Karpas-422 (cell line): Measurements from ENCODE around the gene ZNF827. TPM values are rescaled to one million over a fixed set of nuclear protein-coding genes. Genes with fewer than 3 reads are reported as not detected.

Source experiments
- DNase-seq: peaks from one replicate; pipeline ENCODE4 v3.0.0-alpha.2; 2015
- H2AFZ ChIP-seq: fragments of 200-600 bp; sonication (generic); 2 replicates; pipeline ENCODE4 v1.6.1; 2014; ENCODE audit warnings: antibody characterized with exemption, low read length, mixed read lengths
- H3K27ac ChIP-seq: fragments of 200-600 bp; sonication (generic); 2 replicates; pipeline ENCODE4 v1.5.1; 2014; ENCODE audit warnings: mild to moderate bottlenecking, low read length, moderate library complexity
- H3K27me3 ChIP-seq: fragments of 200-600 bp; sonication (generic); 2 replicates; pipeline ENCODE4 v1.6.1; 2014; ENCODE audit warnings: low read length, mixed read lengths
- H3K36me3 ChIP-seq: fragments of 200-600 bp; sonication (generic); 2 replicates; pipeline ENCODE4 v1.6.1; 2014; ENCODE audit warnings: low read length, mixed read lengths; ENCODE audit not compliant: insufficient read depth
- H3K4me1 ChIP-seq: fragments of 200-600 bp; sonication (generic); 2 replicates; pipeline ENCODE4 v1.6.1; 2014; ENCODE audit warnings: mild to moderate bottlenecking, low read length, mixed read lengths
- H3K4me2 ChIP-seq: fragments of 200-600 bp; sonication (generic); 2 replicates; pipeline ENCODE4 v1.6.1; 2014; ENCODE audit warnings: low read length, low read depth, mild to moderate bottlenecking; ENCODE audit not compliant: poor library complexity, severe bottlenecking
- H3K4me3 ChIP-seq: fragments of 200-600 bp; sonication (generic); 2 replicates; pipeline ENCODE4 v1.5.1; 2014; ENCODE audit warnings: mild to moderate bottlenecking, antibody characterized with exemption, low read length, mixed read lengths
- H3K79me2 ChIP-seq: fragments of 200-600 bp; sonication (generic); 2 replicates; pipeline ENCODE4 v1.6.1; 2014; ENCODE audit warnings: mild to moderate bottlenecking, low read length, mixed read lengths
- H3K9ac ChIP-seq: fragments of 200-600 bp; sonication (generic); 2 replicates; pipeline ENCODE4 v1.6.0; 2014; ENCODE audit warnings: low read length
- H3K9me2 ChIP-seq: fragments of 200-600 bp; sonication (generic), shearing (Covaris generic); replicated peaks from 2 replicates; pipeline ENCODE4 v1.6.0; 2014; ENCODE audit warnings: mild to moderate bottlenecking, low read length, moderate library complexity; ENCODE audit not compliant: insufficient read depth
- H3K9me3 ChIP-seq: fragments of 300-700, 200-600 bp; sonication (generic); 2 replicates; pipeline ENCODE4 v1.6.1; 2014; ENCODE audit warnings: low read length, mixed read lengths
- H4K20me1 ChIP-seq: fragments of 200-600 bp; sonication (generic); 2 replicates; pipeline ENCODE4 v1.6.1; 2014; ENCODE audit warnings: mild to moderate bottlenecking, antibody characterized with exemption, low read length, low read depth; ENCODE audit not compliant: insufficient read depth
- total RNA-seq: library from RNA; depleted of rRNA; stranded (reverse); fragments of >200 nt; shearing (Covaris generic); gene quantifications from 2 replicates; pipeline ENCODE4 v1.2.3, GENCODE V29; 2014; ENCODE audit warnings: low replicate concordance

Gene ZNF827
- total RNA-seq, 1 experiment from 2014 or later: 70.4 TPM

DNA sequence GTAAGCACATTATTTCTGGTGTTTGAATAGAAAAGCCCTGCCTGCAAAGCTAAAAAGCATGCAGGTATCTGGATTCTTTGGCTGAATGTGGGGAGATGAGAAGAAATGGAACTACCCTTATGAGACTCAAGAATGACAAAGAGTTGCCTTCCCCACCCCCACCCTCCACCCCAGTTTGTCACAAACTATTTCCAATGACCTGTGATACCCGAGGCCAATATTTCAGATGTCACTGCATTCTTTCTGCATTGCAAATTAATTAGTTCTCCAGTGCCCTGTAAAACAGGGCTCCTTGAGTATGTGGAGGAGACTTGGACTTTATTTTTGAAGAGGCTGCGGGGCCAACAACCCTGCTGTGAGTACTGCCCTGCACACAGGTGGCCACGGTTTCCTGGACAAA, 116.4 kb downstream of the ZNF827 start:
- Histone ChIP-seq H3K36me3 (peaks cover 13% of the 10 kb centered on the region; the same call in 1 of the 2 replicates), H3K27me3 (no peaks in the 10 kb centered on the region), H3K4me2 (no peak overlapping the region), H3K27ac (no peak overlapping the region), H4K20me1 (no peaks in the 10 kb centered on the region), H3K4me3 (no peak overlapping the region), H3K9ac (no peak overlapping the region), H3K9me2 (no peaks in the 10 kb centered on the region), H3K79me2 (peaks cover 25% of the 10 kb centered on the region), H3K9me3 (no peaks in the 10 kb centered on the region), H3K4me1 (0 out of 2 replicates have a peak, but pooled peaks cover 4% of the 10 kb centered on the region), H2AFZ (no peak overlapping the region)
- DNase-seq: no peak

GRCh38 chr4:145821766-145822165, 116.9 kb downstream of the ZNF827 start:
- H3K9me2 ChIP-seq: no peaks in the 10 kb centered on the region
- H3K27ac ChIP-seq: no peak overlapping the region
- H3K27me3 ChIP-seq: no peaks in the 10 kb centered on the region
- H3K9me3 ChIP-seq: no peaks in the 10 kb centered on the region
- peaks cover 25% of the 10 kb centered on the region for H3K79me2 ChIP-seq
- H3K4me1 ChIP-seq: 0 out of 2 replicates have a peak, but pooled peaks cover 4% of the 10 kb centered on the region
- H3K4me3 ChIP-seq: no peak overlapping the region
- peaks cover 16% of the 10 kb centered on the region for H3K36me3 ChIP-seq
- DNase-seq: no peak
- no peaks in the 10 kb centered on the region for H4K20me1 ChIP-seq
- no peak overlapping the region for H2AFZ ChIP-seq
- H3K4me2 ChIP-seq: no peak overlapping the region
- H3K9ac ChIP-seq: no peak overlapping the region

GRCh38 chr4:145820407-145820806, 118.2 kb downstream of the ZNF827 start:
- H3K36me3 ChIP-seq: peaks cover 25% of the 10 kb centered on the region
- no peak overlapping the region for H3K4me3 ChIP-seq
- H3K27me3 ChIP-seq: no peaks in the 10 kb centered on the region
- DNase-seq: no peak
- no peaks in the 10 kb centered on the region for H3K9me3 ChIP-seq
- H3K4me1 ChIP-seq: 0 out of 2 replicates have a peak, but pooled peaks cover 4% of the 10 kb centered on the region
- no peak overlapping the region for H3K4me2 ChIP-seq
- peaks cover 26% of the 10 kb centered on the region for H3K79me2 ChIP-seq
- no peak overlapping the region for H3K9ac ChIP-seq
- no peaks in the 10 kb centered on the region for H4K20me1 ChIP-seq
- no peak overlapping the region for H2AFZ ChIP-seq
- no peaks in the 10 kb centered on the region for H3K9me2 ChIP-seq
- no peak overlapping the region for H3K27ac ChIP-seq

- no peak overlapping the region for H3K4me2 ChIP-seq
- no peak overlapping the region for H2AFZ ChIP-seq
- no peaks in the 10 kb centered on the region for H3K9me3 ChIP-seq
- no peak overlapping the region for H3K27ac ChIP-seq
- H3K4me1 ChIP-seq: 0 out of 2 replicates have a peak, but pooled peaks cover 4% of the 10 kb centered on the region
- no peaks in the 10 kb centered on the region for H4K20me1 ChIP-seq
- no peak overlapping the region for H3K4me3 ChIP-seq
- H3K36me3 ChIP-seq: peaks cover 31% of the 10 kb centered on the region
- no peak for DNase-seq
- no peak overlapping the region for H3K9ac ChIP-seq
- H3K27me3 ChIP-seq: no peaks in the 10 kb centered on the region
- no peaks in the 10 kb centered on the region for H3K9me2 ChIP-seq
- H3K79me2 ChIP-seq: peaks cover 32% of the 10 kb centered on the region
Measured at GRCh38 chr4:145819853-145820181, 118.8 kb downstream of the ZNF827 start.

DNA sequence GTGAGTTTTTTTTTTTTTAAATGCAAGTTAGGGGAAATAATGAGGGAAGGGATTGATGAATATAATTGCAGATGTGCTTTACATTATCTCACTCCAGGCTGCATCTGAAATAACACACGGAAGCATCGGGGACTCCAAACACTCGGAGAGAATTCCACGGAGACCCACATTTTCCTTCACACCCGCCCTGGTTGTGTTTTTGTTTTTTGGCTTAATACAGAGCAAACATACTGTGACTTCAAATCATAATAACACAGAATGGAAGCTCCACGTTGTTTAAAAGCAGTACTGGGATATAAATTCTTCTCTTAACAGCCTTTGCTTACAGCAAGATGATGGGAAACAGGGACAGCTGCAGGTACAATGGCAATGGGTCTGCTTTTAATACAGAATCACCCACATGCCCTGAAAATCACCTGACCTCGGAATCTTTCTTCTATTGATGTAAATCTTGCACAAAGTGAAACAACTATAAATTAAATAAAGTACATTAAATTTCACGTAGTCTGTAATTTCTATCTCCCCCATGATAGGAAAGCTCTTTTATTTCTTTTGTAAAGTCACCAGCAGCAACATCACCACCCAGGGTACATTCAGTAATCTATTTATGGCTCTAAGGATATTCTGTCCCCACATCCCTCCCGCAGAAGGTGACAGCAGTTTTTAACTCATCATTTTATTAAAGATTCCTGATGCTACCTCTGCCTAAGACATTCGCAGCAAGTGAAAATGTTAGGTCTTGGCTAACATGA, 119.3 kb downstream of the ZNF827 start:
- Histone ChIP-seq H3K27ac (no peak overlapping the region), H3K9me2 (no peaks in the 10 kb centered on the region), H4K20me1 (no peaks in the 10 kb centered on the region), H3K36me3 (peaks cover 34% of the 10 kb centered on the region), H3K4me1 (0 out of 2 replicates have a peak, but pooled peaks cover 4% of the 10 kb centered on the region), H3K4me2 (no peak overlapping the region), H2AFZ (no peak overlapping the region), H3K4me3 (no peak overlapping the region), H3K27me3 (no peaks in the 10 kb centered on the region), H3K9ac (no peak overlapping the region), H3K79me2 (peaks cover 28% of the 10 kb centered on the region), H3K9me3 (no peaks in the 10 kb centered on the region)
- DNase-seq: no peak

DNA sequence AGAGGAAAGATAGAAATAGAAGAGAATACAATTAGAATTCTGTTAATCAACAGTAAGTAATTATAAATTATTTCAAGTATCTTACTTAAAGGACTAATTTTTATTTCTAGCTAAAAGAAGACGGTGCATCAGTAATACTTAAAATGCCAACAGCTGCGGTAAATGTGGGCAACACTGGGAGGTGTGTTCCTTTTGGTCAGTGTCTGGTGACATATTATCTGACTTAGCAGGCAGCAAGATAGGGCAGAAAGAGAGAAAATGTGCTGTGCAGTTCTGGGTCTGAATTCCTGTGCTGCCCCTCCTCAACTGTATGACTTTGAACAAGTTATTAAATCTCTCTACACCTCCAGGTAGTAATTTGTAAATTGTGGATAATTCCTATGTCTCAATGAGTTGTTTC, 120.6 kb downstream of the ZNF827 start:
- Histone ChIP-seq H3K36me3 (peaks cover 46% of the 10 kb centered on the region), H3K4me1 (no peaks in the 10 kb centered on the region), H2AFZ (no peak overlapping the region), H3K27ac (no peak overlapping the region), H3K79me2 (peaks cover 19% of the 10 kb centered on the region; the same call in 1 of the 2 replicates), H3K27me3 (no peaks in the 10 kb centered on the region), H3K4me3 (no peak overlapping the region), H3K4me2 (no peak overlapping the region), H4K20me1 (no peaks in the 10 kb centered on the region), H3K9ac (no peak overlapping the region), H3K9me3 (no peaks in the 10 kb centered on the region), H3K9me2 (no peaks in the 10 kb centered on the region)
- no peak for DNase-seq

GRCh38 chr4:145816091-145816490, 122.5 kb downstream of the ZNF827 start:
- H3K36me3 ChIP-seq: peaks cover 51% of the 10 kb centered on the region
- peaks cover 14% of the 10 kb centered on the region; the same call in 1 of the 2 replicates for H3K79me2 ChIP-seq
- H3K9me2 ChIP-seq: no peaks in the 10 kb centered on the region

DNA sequence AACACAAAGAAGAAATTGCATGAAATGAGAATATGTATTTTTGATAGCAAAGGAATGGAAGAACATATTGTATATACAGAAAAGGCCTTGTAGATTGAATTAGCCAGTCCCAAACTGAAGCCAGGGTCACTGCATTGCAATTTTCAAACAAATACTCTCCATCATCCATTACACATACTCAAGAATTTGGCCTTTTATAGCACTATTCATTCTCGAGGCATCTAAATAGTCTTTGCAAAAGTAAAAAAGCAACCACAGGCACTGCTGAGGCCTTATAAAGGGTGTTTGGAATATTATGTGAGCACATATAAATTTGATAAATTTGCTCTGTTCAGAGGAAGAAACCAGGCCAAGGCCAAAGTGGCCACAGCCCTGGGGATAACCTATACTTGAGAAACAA, 123.0 kb downstream of the ZNF827 start:
- Histone ChIP-seq H3K4me1 (no peaks in the 10 kb centered on the region), H3K27me3 (no peaks in the 10 kb centered on the region), H3K4me2 (no peak overlapping the region), H2AFZ (no peak overlapping the region), H3K9me2 (no peaks in the 10 kb centered on the region), H3K36me3 (peaks cover 54% of the 10 kb centered on the region), H4K20me1 (no peaks in the 10 kb centered on the region), H3K9ac (no peak overlapping the region), H3K4me3 (no peak overlapping the region), H3K9me3 (0 out of 2 replicates have a peak, but pooled peaks cover under 1% of the 10 kb centered on the region), H3K27ac (no peak overlapping the region), H3K79me2 (peaks cover 14% of the 10 kb centered on the region; the same call in 1 of the 2 replicates)
- no peak for DNase-seq

More at GRCh38 chr4:145816091-145816490, 122.5 kb downstream of the ZNF827 start:
- Histone ChIP-seq H3K9ac (no peak overlapping the region), H3K4me2 (no peak overlapping the region), H3K9me3 (no peaks in the 10 kb centered on the region), H3K4me1 (no peaks in the 10 kb centered on the region), H2AFZ (no peak overlapping the region), H3K27ac (no peak overlapping the region), H3K4me3 (no peak overlapping the region), H4K20me1 (no peaks in the 10 kb centered on the region), H3K27me3 (no peaks in the 10 kb centered on the region)
- DNase-seq: no peak
